SK-N-SH (cell line): ENCODE results near the gene DOCK6. TPM values are rescaled to one million over a fixed set of nuclear protein-coding genes. Genes with fewer than 3 reads are reported as not detected.

ENCODE experiments used
- CTCF ChIA-PET: fragments of 300-600, 350-600 bp; formaldehyde crosslinking; extraction: SDS; loops from one replicate; lab custom pipeline; 2021; lab: Yijun Ruan, JAX
- POLR2A ChIA-PET: fragments of 350-600 bp; sonication (Branson Sonifier 250); formaldehyde crosslinking; extraction: SDS; loops from one replicate; lab custom pipeline; 2020; ENCODE audit warnings: antibody characterized with exemption, inconsistent platforms; lab: Yijun Ruan, JAX
- DNase-seq: peaks from one replicate; pipeline ENCODE4 v3.0.0; 2012
- H2AFZ ChIP-seq: fragments of 200-600 bp; sonication (generic); 2 replicates; pipeline ENCODE4 v1.8.1; 2016; ENCODE audit warnings: antibody characterized with exemption, mild to moderate bottlenecking, low read depth
- H3F3A ChIP-seq: fragments of 200-600 bp; sonication (generic); replicated peaks from 2 replicates; pipeline ENCODE3; 2016; ENCODE audit warnings: antibody characterized with exemption, mild to moderate bottlenecking; ENCODE audit not compliant: insufficient read depth
- H3K27ac ChIP-seq, 2 experiments: fragments of 200-500 bp in 1 of 2; fragments of 200-600 bp in 1 of 2; sonication (Bioruptor generic) in 1 of 2; sonication (generic), shearing (Covaris generic) in 1 of 2; 2 replicates each; pipeline versions ENCODE4 v1.5.1 to v1.6.1; 2014 to 2016; ENCODE audit warnings: low read depth in 2 of 2, inconsistent platforms in 1 of 2, low read length in 1 of 2, mild to moderate bottlenecking in 1 of 2, mixed read lengths in 1 of 2
- H3K27me3 ChIP-seq: fragments of 200-600 bp; sonication (generic), shearing (Covaris generic); 2 replicates; pipeline ENCODE4 v1.6.1; 2016; ENCODE audit warnings: mixed run types; ENCODE audit not compliant: insufficient read depth
- H3K36me3 ChIP-seq, 2 experiments: fragments of 200-500 bp in 1 of 2; fragments of 200-600 bp in 1 of 2; sonication (Bioruptor generic) in 1 of 2; sonication (generic) in 1 of 2; replicated peaks in 1 of 2; 2 replicates each; pipeline versions ENCODE3 to v1.5.1; 2014 to 2016; ENCODE audit warnings: low read length in 1 of 2, mild to moderate bottlenecking in 1 of 2; ENCODE audit not compliant: insufficient read depth in 2 of 2, control insufficient read depth in 1 of 2
- H3K4me1 ChIP-seq, 2 experiments: fragments of 200-500 bp in 1 of 2; fragments of 200-600 bp in 1 of 2; sonication (Bioruptor generic) in 1 of 2; sonication (generic), shearing (Covaris generic) in 1 of 2; 2 replicates each; pipeline versions ENCODE4 v1.5.1 to v1.6.1; 2014 to 2016; ENCODE audit warnings: low read depth in 1 of 2, low read length in 1 of 2, mixed run types in 1 of 2; ENCODE audit not compliant: insufficient read depth in 2 of 2, control insufficient read depth in 1 of 2
- H3K4me2 ChIP-seq: fragments of 200-600 bp; sonication (generic), shearing (Covaris generic); 2 replicates; pipeline ENCODE4 v1.6.1; 2017; ENCODE audit warnings: mixed run types
- H3K4me3 ChIP-seq, 2 experiments: fragments of 200-500 bp in 1 of 2; fragments of 200-600 bp in 1 of 2; sonication (Bioruptor generic) in 1 of 2; sonication (generic), shearing (Covaris generic) in 1 of 2; 2 replicates each; pipeline versions ENCODE4 v1.5.1 to v1.8.1; 2014 to 2016; ENCODE audit warnings: low read depth in 2 of 2, inconsistent platforms in 1 of 2, low read length in 1 of 2, mild to moderate bottlenecking in 1 of 2, mixed read lengths in 1 of 2, moderate library complexity in 1 of 2
- H3K79me2 ChIP-seq: fragments of 200-600 bp; sonication (generic); 2 replicates; pipeline ENCODE4 v1.8.1; 2017; ENCODE audit warnings: mild to moderate bottlenecking; ENCODE audit not compliant: insufficient read depth
- H3K9ac ChIP-seq: fragments of 200-600 bp; sonication (generic); 2 replicates; pipeline ENCODE4 v1.6.1; 2017; ENCODE audit warnings: mixed run types
- H3K9me2 ChIP-seq: fragments of 200-600 bp; sonication (generic); 2 replicates; pipeline ENCODE4 v1.6.1; 2017; ENCODE audit warnings: mixed run types
- H3K9me3 ChIP-seq: fragments of 200-600 bp; sonication (generic); 2 replicates; pipeline ENCODE4 v1.6.1; 2017; ENCODE audit warnings: mixed run types, mild to moderate bottlenecking, moderate library complexity
- H4K20me1 ChIP-seq: fragments of 200-600 bp; sonication (generic); 2 replicates; pipeline ENCODE4 v1.6.1; 2017; ENCODE audit warnings: mild to moderate bottlenecking, mixed run types; ENCODE audit not compliant: insufficient read depth
- ELF1 ChIP-seq: IDR thresholded peaks from 2 replicates; pipeline ENCODE4 v1.4.0; 2012
- EP300 ChIP-seq, 2 experiments: IDR thresholded peaks; 2 replicates each; pipeline versions ENCODE4 v1.4.0 to v1.6.1; 2012; ENCODE audit warnings: borderline replicate concordance in 1 of 2, low read depth in 1 of 2, low read length in 1 of 2
- FOXJ3 ChIP-seq: sonication (generic); formaldehyde crosslinking; IDR thresholded peaks from 2 replicates; pipeline ENCODE4 v1.5.1; 2020; ENCODE audit warnings: mild to moderate bottlenecking, missing genetic modification reagents
- FOXM1 ChIP-seq: IDR thresholded peaks from 2 replicates; pipeline ENCODE4 v1.4.0; 2012; ENCODE audit warnings: low read depth, mild to moderate bottlenecking
- GABPA ChIP-seq: IDR thresholded peaks from 2 replicates; pipeline ENCODE4 v1.4.0; 2012; ENCODE audit warnings: low read depth, mild to moderate bottlenecking
- GATA2 ChIP-seq: sonication (generic); formaldehyde crosslinking; IDR thresholded peaks from 2 replicates; pipeline ENCODE4 v1.5.0; 2020; ENCODE audit warnings: mild to moderate bottlenecking, missing genetic modification reagents
- MAX ChIP-seq: IDR thresholded peaks from 2 replicates; pipeline ENCODE4 v1.4.0; 2012; ENCODE audit warnings: low read depth
- MEF2A ChIP-seq: IDR thresholded peaks from 2 replicates; pipeline ENCODE4 v1.4.0; 2012; ENCODE audit warnings: low read depth, borderline replicate concordance
- MXI1 ChIP-seq: IDR thresholded peaks from 2 replicates; pipeline ENCODE4 v1.6.1; 2012; ENCODE audit warnings: mild to moderate bottlenecking, low read depth, low read length, improper control_type of control experiment
- NFIC ChIP-seq: IDR thresholded peaks from 2 replicates; pipeline ENCODE4 v1.4.0; 2012; ENCODE audit warnings: borderline replicate concordance
- POLR2AphosphoS5 ChIP-seq: IDR thresholded peaks from 2 replicates; pipeline ENCODE4 v1.6.1; 2012; ENCODE audit warnings: low read depth, low read length
- RCOR1 ChIP-seq: fragments of 150-350 bp; IDR thresholded peaks from 2 replicates; pipeline ENCODE4 v1.6.1; 2017; ENCODE audit warnings: antibody characterized with exemption, low read length
- REST ChIP-seq: IDR thresholded peaks from 2 replicates; pipeline ENCODE4 v1.6.1; 2012; ENCODE audit warnings: mild to moderate bottlenecking, low read depth, low read length, moderate library complexity
- TEAD4 ChIP-seq: IDR thresholded peaks from 2 replicates; pipeline ENCODE4 v1.4.0; 2012; ENCODE audit warnings: mild to moderate bottlenecking, borderline replicate concordance; ENCODE audit not compliant: insufficient read depth
- YY1 ChIP-seq: IDR thresholded peaks from 2 replicates; pipeline ENCODE4 v1.4.0; 2012; ENCODE audit warnings: low read depth, mild to moderate bottlenecking
- WGBS: methylation state at CpG from one replicate; pipeline ENCODE4 v1.1.6; 2017; ENCODE audit warnings: low lambda C conversion rate; 5-methylcytosine and 5-hydroxymethylcytosine counted together
- polyA plus RNA-seq, 3 experiments: library from polyadenylated mRNA; depleted of rRNA; stranded (reverse); fragments of >200 nt; gene quantifications; 2 replicates each; pipeline ENCODE4 v1.2.3, GENCODE V29; 2012

DOCK6 gene
- polyA plus RNA-seq, 1 of the 3 experiments (the other 2 are of a cell fraction) = 18.3 TPM

GRCh38 chr19:11205939-11206570 is 56.3 kb downstream of the DOCK6 start (continued):
- TF ChIP-seq REST (no peak), MAX (no peak), POLR2AphosphoS5 (no peak), MXI1 (no peak), FOXM1 (no peak), RCOR1 (no peak), MEF2A (no peak), YY1 (no peak), TEAD4 (no peak), ELF1 (no peak)

- Histone ChIP-seq H3K79me2 (no peaks in the 10 kb centered on the region), H3K4me1 (peaks cover 4 to 8% of the 10 kb centered on the region in 2 experiments; a peak in 3 of 4 replicates), H3K27me3 (no peaks in the 10 kb centered on the region), H2AFZ (no peak overlapping the region), H4K20me1 (peaks cover 4% of the 10 kb centered on the region; the same call in 1 of the 2 replicates), H3K27ac (no peak overlapping the region; a peak in 1 of 4 replicates), H3K9ac (no peak overlapping the region), H3F3A (peaks cover 30% of the 10 kb centered on the region), H3K4me2 (peak overlapping the region; percentile 1; the same call in 1 of the 2 replicates), H3K9me2 (no peaks in the 10 kb centered on the region), H3K4me3 (no peak overlapping the region), H3K36me3 (no peaks in the 10 kb centered on the region), H3K9me3 (no peaks in the 10 kb centered on the region)
- TF ChIP-seq FOXJ3 (no peak), GABPA (no peak), GATA2 (CRISPR knock-in tag) (no peak), NFIC (peak; percentile 69), EP300 (IDR thresholded peaks at IDR 0.05; ENCODE audit: borderline replicate concordance in 1 of 2, low read depth in 1 of 2, low read length in 1 of 2) (no peak), REST (no peak), MAX (no peak)
- POLR2A ChIA-PET = no interaction called here
- WGBS = 62% methylated on average over 5 of the region's 5 CpGs
- CTCF ChIA-PET = interaction anchor here (0.7 to 6.6 kb wide), 11 partner anchors 8 to 103 kb away, joined by 3 to 64 read pairs (median 4); no protein-coding TSS in a partner anchor
- DNase-seq = peak; percentile 60
These were observed 57.4 kb downstream of the DOCK6 start for GRCh38 chr19:11204943-11205349.
